C4-2B (cell line): ENCODE data around the gene SCLT1.

Experiments used
- ZFX ChIP-seq: fragments of 450-650 bp; IDR thresholded peaks from 2 replicates; pipeline ENCODE4 v1.6.1; 2017
- TF ChIP-seq, protein P1 (sequence below): fragments of 450-650 bp; conservative IDR thresholded peaks from 2 replicates; pipeline ENCODE4 v1.5.1; 2017; ENCODE audit warnings: mild to moderate bottlenecking

DNA sequence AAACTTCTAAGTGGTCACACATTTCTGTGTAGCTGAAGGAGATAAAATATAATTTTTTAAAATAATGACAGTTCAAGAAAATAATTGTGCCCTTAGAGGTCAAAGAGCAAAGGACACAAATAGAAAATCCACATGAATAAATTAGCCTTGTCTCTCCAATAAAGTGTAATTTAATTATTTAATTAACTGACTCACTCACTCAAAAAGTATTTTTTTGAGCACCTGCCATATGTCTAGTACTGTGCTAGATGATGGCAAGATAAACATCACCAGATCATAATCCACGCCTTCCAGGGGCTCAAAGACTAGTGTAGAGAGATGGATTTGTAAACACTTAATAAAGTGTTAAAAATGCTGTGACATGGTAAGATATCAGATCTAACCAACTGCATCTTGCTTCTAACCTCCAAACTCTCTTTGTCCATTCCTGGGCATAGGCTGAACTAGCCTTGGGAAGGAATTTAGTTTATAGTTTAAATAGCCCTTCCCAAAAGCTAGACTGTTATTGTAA, 112.5 kb downstream of the SCLT1 start:
- TF ChIP-seq, protein P1, sequence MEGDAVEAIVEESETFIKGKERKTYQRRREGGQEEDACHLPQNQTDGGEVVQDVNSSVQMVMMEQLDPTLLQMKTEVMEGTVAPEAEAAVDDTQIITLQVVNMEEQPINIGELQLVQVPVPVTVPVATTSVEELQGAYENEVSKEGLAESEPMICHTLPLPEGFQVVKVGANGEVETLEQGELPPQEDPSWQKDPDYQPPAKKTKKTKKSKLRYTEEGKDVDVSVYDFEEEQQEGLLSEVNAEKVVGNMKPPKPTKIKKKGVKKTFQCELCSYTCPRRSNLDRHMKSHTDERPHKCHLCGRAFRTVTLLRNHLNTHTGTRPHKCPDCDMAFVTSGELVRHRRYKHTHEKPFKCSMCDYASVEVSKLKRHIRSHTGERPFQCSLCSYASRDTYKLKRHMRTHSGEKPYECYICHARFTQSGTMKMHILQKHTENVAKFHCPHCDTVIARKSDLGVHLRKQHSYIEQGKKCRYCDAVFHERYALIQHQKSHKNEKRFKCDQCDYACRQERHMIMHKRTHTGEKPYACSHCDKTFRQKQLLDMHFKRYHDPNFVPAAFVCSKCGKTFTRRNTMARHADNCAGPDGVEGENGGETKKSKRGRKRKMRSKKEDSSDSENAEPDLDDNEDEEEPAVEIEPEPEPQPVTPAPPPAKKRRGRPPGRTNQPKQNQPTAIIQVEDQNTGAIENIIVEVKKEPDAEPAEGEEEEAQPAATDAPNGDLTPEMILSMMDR: no peak
- TF ChIP-seq ZFX: no peak
